GM19372 (cell line): Measurements from ENCODE around the gene KRTAP19-8.

ENCODE experiments used
- ATAC-seq: cut with Tn5 transposase; IDR thresholded peaks from one replicate; pipeline ENCODE4 v1.9.1; 2021; ENCODE audit warnings: mild to moderate bottlenecking, low read depth, moderate library complexity; ENCODE audit not compliant: unreplicated experiment

KRTAP19-8 gene

GRCh38 chr21:31038376-31038775 is at the start of gene KRTAP19-8:
Gene KRTAP19-8, minus strand, starts transcription at chr21:31038476. Its CDS starts 33 bp downstream, at chr21:31038443.
- ATAC-seq = no peak

GRCh38 chr21:31087639-31088473 is 49.6 kb upstream of the KRTAP19-8 start:
- ATAC-seq = no peak

- no peak for ATAC-seq
Measured at GRCh38 chr21:31084689-31085088, 46.4 kb upstream of the KRTAP19-8 start.

GRCh38 chr21:31078796-31079195 is 40.5 kb upstream of the KRTAP19-8 start:
- no peak for ATAC-seq

GRCh38 chr21:31078216-31078615 is 39.9 kb upstream of the KRTAP19-8 start:
- ATAC-seq = no peak

- no peak for ATAC-seq
Measured at GRCh38 chr21:31075848-31076247, 37.6 kb upstream of the KRTAP19-8 start.

GRCh38 chr21:31072533-31072932 is 34.3 kb upstream of the KRTAP19-8 start:
- ATAC-seq = no peak

- no peak for ATAC-seq
Measured at GRCh38 chr21:31064803-31065202, 26.5 kb upstream of the KRTAP19-8 start.

GRCh38 chr21:31052489-31053142 is 14.3 kb upstream of the KRTAP19-8 start:
- no peak for ATAC-seq

- no peak for ATAC-seq
Measured at GRCh38 chr21:31050577-31051157, 12.4 kb upstream of the KRTAP19-8 start.

GRCh38 chr21:31045841-31046240 is 7.6 kb upstream of the KRTAP19-8 start:
- ATAC-seq = no peak

GRCh38 chr21:31043471-31043870 is 5.2 kb upstream of the KRTAP19-8 start:
- ATAC-seq = no peak

GRCh38 chr21:31042080-31042464 is 3.8 kb upstream of the KRTAP19-8 start:
- ATAC-seq = peak; percentile 33

- ATAC-seq = peak; percentile 53
Measured at GRCh38 chr21:31041295-31042079, 3.2 kb upstream of the KRTAP19-8 start.

- ATAC-seq = no peak
Measured at GRCh38 chr21:31034378-31034777, 3.9 kb downstream of the KRTAP19-8 start.

- ATAC-seq = peak; percentile 67
Measured at GRCh38 chr21:31030367-31031106, 7.7 kb downstream of the KRTAP19-8 start.

GRCh38 chr21:31023680-31024079 is 14.6 kb downstream of the KRTAP19-8 start:
- ATAC-seq = no peak

GRCh38 chr21:31022306-31022705 is 16.0 kb downstream of the KRTAP19-8 start:
- ATAC-seq = no peak

GRCh38 chr21:31018232-31018631 is 20.0 kb downstream of the KRTAP19-8 start:
- no peak for ATAC-seq

GRCh38 chr21:31014891-31015290 is 23.4 kb downstream of the KRTAP19-8 start:
- ATAC-seq = no peak
